HEK293 (cell line): ENCODE measurements around the gene STUM.

ENCODE experiments used
- BCL11A ChIP-seq: fragments of 450-650 bp; formaldehyde crosslinking; IDR thresholded peaks from 2 replicates; pipeline ENCODE4 v1.5.1; 2016; ENCODE audit warnings: low read depth, missing biosample characterization, missing genetic modification characterization
- CTCF ChIP-seq: fragments of 450-650 bp; formaldehyde crosslinking; IDR thresholded peaks from 2 replicates; pipeline ENCODE4 v1.5.1; 2016; ENCODE audit warnings: missing biosample characterization, missing genetic modification characterization
- ZBTB20 ChIP-seq: fragments of 450-650 bp; formaldehyde crosslinking; IDR thresholded peaks from 2 replicates; pipeline ENCODE4 v1.5.1; 2016; ENCODE audit warnings: missing biosample characterization, missing genetic modification characterization

GRCh38 chr1:226520640-226521355 is 27.8 kb upstream of the STUM start:
- TF ChIP-seq CTCF: no peak
- TF ChIP-seq ZBTB20 (tag by site-specific recombination): no peak
- no peak for TF ChIP-seq BCL11A (tag by site-specific recombination)
